Left ventricle myocardium inferior (tissue), 1 donor: ENCODE measurements around the gene ATRX. TPM values are rescaled to one million over a fixed set of nuclear protein-coding genes. Genes with fewer than 3 reads are reported as not detected.
"Not testable (repeated sequence)": the region's sequence is repeated elsewhere in the genome, so short reads cannot be mapped to it uniquely, and the experiment has no call there.

Source experiments
- DNase-seq: peaks from one replicate; pipeline ENCODE4 v3.0.0-alpha.2; 2020
- H3K27ac ChIP-seq: fragments of 200-600 bp; replicated peaks from 2 replicates; pipeline ENCODE4 v1.8.0; 2021
- H3K27me3 ChIP-seq: fragments of 200-600 bp; 2 replicates; pipeline ENCODE4 v1.8.0; 2021; ENCODE audit warnings: low read depth
- H3K36me3 ChIP-seq: fragments of 200-600 bp; 2 replicates; pipeline ENCODE4 v1.8.0; 2021
- H3K4me1 ChIP-seq: fragments of 200-600 bp; 2 replicates; pipeline ENCODE4 v1.8.0; 2021
- H3K4me3 ChIP-seq: fragments of 200-600 bp; 2 replicates; pipeline ENCODE4 v1.8.0; 2021; ENCODE audit warnings: mild to moderate bottlenecking, moderate library complexity
- H3K9me3 ChIP-seq: fragments of 200-600 bp; replicated peaks from 2 replicates; pipeline ENCODE4 v1.8.0; 2021
- intact Hi-C: fragments of 100-400 bp; cut with micrococcal nuclease; formaldehyde crosslinking; loops from one replicate; pipeline ENCODE4 v1.11.0; 2022
- total RNA-seq: library from RNA; stranded (reverse); fragmentation: NEBNext Ultra II Directional; extraction: Animal tissue kit (Norgen Biotek cat#: 25700); gene quantifications from one replicate; pipeline ENCODE4 v1.2.1, GENCODE V29; 2021
- TF ChIP-seq, protein P1 (sequence below): fragments of 200-600 bp; IDR thresholded peaks from 2 replicates; pipeline ENCODE4 v1.8.0; 2021; ENCODE audit warnings: antibody characterized with exemption, mild to moderate bottlenecking, borderline replicate concordance
- donor health status: DM: no; HTN: yes; CAD: no; lungs with severe emphysema.

ATRX gene
- total RNA-seq, 1 donor from 2014 or later: 82.2 TPM

GRCh38 chrX:77776659-77777058 is 9.4 kb downstream of the ATRX start:
- intact Hi-C loops: no loop called here
- Histone ChIP-seq H3K27ac (no peak overlapping the region), H3K9me3 (no peaks in the 10 kb centered on the region), H3K4me1 (peaks cover 19% of the 10 kb centered on the region), H3K36me3 (no peaks in the 10 kb centered on the region), H3K4me3 (no peak overlapping the region), H3K27me3 (no peaks in the 10 kb centered on the region)
- TF ChIP-seq, protein P1, sequence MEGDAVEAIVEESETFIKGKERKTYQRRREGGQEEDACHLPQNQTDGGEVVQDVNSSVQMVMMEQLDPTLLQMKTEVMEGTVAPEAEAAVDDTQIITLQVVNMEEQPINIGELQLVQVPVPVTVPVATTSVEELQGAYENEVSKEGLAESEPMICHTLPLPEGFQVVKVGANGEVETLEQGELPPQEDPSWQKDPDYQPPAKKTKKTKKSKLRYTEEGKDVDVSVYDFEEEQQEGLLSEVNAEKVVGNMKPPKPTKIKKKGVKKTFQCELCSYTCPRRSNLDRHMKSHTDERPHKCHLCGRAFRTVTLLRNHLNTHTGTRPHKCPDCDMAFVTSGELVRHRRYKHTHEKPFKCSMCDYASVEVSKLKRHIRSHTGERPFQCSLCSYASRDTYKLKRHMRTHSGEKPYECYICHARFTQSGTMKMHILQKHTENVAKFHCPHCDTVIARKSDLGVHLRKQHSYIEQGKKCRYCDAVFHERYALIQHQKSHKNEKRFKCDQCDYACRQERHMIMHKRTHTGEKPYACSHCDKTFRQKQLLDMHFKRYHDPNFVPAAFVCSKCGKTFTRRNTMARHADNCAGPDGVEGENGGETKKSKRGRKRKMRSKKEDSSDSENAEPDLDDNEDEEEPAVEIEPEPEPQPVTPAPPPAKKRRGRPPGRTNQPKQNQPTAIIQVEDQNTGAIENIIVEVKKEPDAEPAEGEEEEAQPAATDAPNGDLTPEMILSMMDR: no peak
- no peak for DNase-seq

DNA sequence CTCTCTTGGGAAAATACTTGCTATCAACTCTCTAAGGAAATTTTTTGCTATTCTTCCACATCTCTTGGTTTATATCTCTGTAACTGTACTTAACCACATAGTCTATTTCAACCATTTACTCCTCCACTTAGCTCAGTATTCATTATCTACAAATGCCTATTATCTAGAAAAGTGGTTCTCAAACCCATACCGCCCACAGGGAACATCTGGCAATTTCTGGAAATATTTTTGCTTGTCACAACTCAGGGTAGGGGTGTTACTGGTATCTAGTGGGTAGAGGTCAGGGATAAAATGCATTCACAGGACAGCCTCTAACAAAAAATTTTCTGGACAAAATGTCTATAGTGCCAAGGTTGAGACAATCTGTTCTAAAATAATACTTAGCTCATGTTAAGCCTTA is 14.4 kb downstream of the ATRX start:
- intact Hi-C loops: no loop called here
- H3K4me3 ChIP-seq: no peak overlapping the region
- no peaks in the 10 kb centered on the region for H3K36me3 ChIP-seq
- H3K9me3 ChIP-seq: no peaks in the 10 kb centered on the region
- TF ChIP-seq, protein P1: no peak
- no peak overlapping the region for H3K27ac ChIP-seq
- DNase-seq: no peak
- H3K4me1 ChIP-seq: peaks cover 32% of the 10 kb centered on the region
- no peaks in the 10 kb centered on the region for H3K27me3 ChIP-seq

GRCh38 chrX:77768787-77769186 is 17.2 kb downstream of the ATRX start:
- no peaks in the 10 kb centered on the region for H3K27me3 ChIP-seq
- TF ChIP-seq, protein P1: no peak
- H3K4me3 ChIP-seq: no peak overlapping the region
- no peak for DNase-seq
- peak overlapping the region; percentile 40 for H3K27ac ChIP-seq
- H3K9me3 ChIP-seq: no peaks in the 10 kb centered on the region
- H3K4me1 ChIP-seq: peaks cover 30% of the 10 kb centered on the region
- no peaks in the 10 kb centered on the region for H3K36me3 ChIP-seq
- intact Hi-C loops: no loop called here

GRCh38 chrX:77766212-77766611 is 19.8 kb downstream of the ATRX start:
- DNase-seq, H3K4me3 ChIP-seq, H3K27me3 ChIP-seq, intact Hi-C loops, H3K9me3 ChIP-seq, H3K36me3 ChIP-seq, H3K27ac ChIP-seq: not testable (repeated sequence)
- peaks cover 25% of the 10 kb centered on the region for H3K4me1 ChIP-seq

DNA sequence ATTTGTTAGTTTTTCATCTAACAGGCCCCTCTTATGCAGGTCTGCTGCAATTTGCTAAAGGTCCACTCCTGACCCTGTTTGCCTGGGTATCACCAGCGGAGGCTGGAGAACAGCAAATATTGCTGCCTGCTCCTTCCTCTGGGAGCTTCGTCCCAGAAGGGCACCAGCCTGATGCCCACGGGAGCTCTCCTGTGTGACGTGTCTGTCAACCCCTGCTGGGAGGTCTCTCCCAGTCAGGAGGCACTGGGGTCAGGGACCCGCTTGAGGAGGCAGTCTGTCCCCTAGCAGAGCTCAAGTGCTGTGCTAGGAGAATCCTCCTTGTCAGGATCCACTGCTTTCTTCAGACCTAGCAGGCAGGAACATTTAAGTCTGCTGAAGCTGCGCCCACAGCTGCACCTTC is 30.5 kb downstream of the ATRX start:
- no peak overlapping the region for H3K27ac ChIP-seq
- no peaks in the 10 kb centered on the region for H3K36me3 ChIP-seq
- no peaks in the 10 kb centered on the region for H3K4me1 ChIP-seq
- DNase-seq: no peak
- no peaks in the 10 kb centered on the region for H3K27me3 ChIP-seq
- TF ChIP-seq, protein P1: no peak
- H3K4me3 ChIP-seq: no peak overlapping the region
- intact Hi-C loops: no loop called here
- H3K9me3 ChIP-seq: no peaks in the 10 kb centered on the region

GRCh38 chrX:77753942-77754341 is 32.1 kb downstream of the ATRX start:
- H3K27me3 ChIP-seq, H3K4me3 ChIP-seq, H3K9me3 ChIP-seq, H3K27ac ChIP-seq, H3K36me3 ChIP-seq, DNase-seq, intact Hi-C loops, H3K4me1 ChIP-seq: not testable (repeated sequence)

DNA sequence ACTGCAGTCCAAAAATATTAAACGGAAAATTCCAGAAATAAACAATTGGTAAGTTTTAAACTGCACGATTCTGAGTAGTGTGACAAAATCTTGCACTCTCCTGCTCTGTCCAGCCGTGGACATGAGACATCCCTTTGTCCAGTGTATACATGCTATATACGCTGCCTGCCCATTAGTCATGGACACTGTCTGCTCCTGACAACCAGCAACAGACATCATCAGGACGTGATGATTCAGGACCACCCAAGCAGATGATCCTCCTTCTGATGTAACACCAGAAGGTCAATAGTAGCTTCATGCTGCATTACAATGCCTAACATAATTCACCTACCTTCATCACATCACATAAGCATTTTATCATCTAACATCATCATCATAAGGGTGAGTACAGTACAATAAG is 36.3 kb downstream of the ATRX start:
- no peaks in the 10 kb centered on the region for H3K4me1 ChIP-seq
- TF ChIP-seq, protein P1: no peak
- intact Hi-C loops: no loop called here

More for the DNA sequence above, 36.3 kb downstream of the ATRX start:
- DNase-seq: no peak
- H3K27ac ChIP-seq: no peak overlapping the region
- H3K4me3 ChIP-seq: no peak overlapping the region
- no peaks in the 10 kb centered on the region for H3K27me3 ChIP-seq
- H3K9me3 ChIP-seq: no peaks in the 10 kb centered on the region
- H3K36me3 ChIP-seq: no peaks in the 10 kb centered on the region
